ENCODE data around the gene DYRK1A.

DYRK1A gene

DNA sequence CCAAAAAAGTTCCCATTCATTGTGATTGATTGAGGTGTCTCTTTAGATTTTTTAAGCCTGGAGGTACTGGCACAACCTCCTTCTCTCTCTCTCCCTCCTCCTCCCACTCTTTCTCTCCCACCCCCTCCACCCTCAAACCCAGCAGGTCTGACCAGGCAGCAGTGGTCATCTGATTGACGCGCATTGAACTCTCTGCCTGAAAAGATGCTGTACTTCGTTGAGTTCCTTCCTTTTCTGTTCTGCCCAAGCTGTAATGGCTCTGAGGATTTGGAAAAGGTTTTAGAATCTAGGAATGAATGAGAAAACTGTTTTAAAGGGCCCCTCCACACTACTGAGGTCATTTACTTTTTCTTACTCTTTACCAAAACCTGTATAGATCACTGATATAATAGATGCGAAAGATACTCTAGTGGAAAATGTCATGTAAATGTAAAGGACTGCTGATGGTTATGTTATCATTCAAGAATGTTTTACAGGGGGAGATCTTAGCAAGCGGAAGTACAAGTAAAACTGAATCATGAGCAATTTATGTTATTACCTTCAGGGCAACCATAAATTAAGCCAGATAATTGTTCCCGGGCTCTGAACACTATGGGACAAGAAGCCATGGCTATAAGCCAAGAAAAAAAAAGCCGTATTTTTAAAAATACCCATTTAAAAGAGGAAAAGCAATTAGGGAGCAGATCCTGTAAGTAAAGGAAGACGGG, 25.2 kb upstream of the DYRK1A start:
- no peak overlapping the region for H3K4me3 ChIP-seq (ENCODE audit: low read depth, low read length)
- no peaks in the 10 kb centered on the region for H3K27me3 ChIP-seq (ENCODE audit: insufficient read depth, low read depth, severe bottlenecking)
- no peak overlapping the region for H3K27ac ChIP-seq
- H3K36me3 ChIP-seq, result no peaks in the 10 kb centered on the region; the same call in 1 of the 2 replicates
- no peak for DNase-seq
- H3K9me3 ChIP-seq (ENCODE audit: severe bottlenecking), result peaks cover 13% of the 10 kb centered on the region
- TF ChIP-seq, protein P1, sequence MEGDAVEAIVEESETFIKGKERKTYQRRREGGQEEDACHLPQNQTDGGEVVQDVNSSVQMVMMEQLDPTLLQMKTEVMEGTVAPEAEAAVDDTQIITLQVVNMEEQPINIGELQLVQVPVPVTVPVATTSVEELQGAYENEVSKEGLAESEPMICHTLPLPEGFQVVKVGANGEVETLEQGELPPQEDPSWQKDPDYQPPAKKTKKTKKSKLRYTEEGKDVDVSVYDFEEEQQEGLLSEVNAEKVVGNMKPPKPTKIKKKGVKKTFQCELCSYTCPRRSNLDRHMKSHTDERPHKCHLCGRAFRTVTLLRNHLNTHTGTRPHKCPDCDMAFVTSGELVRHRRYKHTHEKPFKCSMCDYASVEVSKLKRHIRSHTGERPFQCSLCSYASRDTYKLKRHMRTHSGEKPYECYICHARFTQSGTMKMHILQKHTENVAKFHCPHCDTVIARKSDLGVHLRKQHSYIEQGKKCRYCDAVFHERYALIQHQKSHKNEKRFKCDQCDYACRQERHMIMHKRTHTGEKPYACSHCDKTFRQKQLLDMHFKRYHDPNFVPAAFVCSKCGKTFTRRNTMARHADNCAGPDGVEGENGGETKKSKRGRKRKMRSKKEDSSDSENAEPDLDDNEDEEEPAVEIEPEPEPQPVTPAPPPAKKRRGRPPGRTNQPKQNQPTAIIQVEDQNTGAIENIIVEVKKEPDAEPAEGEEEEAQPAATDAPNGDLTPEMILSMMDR (IDR thresholded peaks at IDR 0.05; ENCODE audit: low read depth, low read length), result no peak

DNA sequence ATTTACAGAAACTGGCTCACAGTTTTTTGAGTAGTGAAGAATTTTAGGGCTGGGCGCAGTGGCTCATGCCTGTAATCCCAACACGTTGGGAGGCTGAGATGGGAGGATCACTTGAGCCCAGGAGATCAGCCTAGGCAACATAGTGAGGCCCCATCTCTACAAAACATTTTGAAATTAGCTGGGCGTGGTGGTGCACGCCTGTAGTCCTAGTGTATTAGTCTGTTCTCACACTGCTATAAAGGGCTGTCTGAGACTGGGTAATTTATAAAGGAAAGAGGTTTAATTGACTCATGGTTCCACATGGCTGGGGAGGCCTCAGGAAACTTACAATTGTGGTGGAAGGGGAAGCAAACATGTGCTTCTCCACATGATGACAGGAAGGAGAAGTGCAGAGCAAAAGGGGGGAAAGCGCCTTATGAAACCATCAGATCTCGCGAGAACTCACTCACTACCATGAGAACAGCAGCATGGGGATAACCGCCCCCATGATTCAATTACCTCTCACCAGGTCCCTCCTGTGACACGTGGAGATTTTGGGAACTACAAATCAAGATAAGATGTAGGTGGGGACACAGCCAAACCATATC, 24.4 kb upstream of the DYRK1A start:
- Histone ChIP-seq H3K27ac (no peak overlapping the region), H3K36me3 (no peaks in the 10 kb centered on the region; the same call in 1 of the 2 replicates), H3K27me3 (ENCODE audit: insufficient read depth, low read depth, severe bottlenecking) (no peaks in the 10 kb centered on the region), H3K9me3 (ENCODE audit: severe bottlenecking) (peaks cover 10% of the 10 kb centered on the region), H3K4me3 (ENCODE audit: low read depth, low read length) (no peak overlapping the region)
- no peak for DNase-seq
- TF ChIP-seq, protein P1 (IDR thresholded peaks at IDR 0.05; ENCODE audit: low read depth, low read length), result no peak

DNA sequence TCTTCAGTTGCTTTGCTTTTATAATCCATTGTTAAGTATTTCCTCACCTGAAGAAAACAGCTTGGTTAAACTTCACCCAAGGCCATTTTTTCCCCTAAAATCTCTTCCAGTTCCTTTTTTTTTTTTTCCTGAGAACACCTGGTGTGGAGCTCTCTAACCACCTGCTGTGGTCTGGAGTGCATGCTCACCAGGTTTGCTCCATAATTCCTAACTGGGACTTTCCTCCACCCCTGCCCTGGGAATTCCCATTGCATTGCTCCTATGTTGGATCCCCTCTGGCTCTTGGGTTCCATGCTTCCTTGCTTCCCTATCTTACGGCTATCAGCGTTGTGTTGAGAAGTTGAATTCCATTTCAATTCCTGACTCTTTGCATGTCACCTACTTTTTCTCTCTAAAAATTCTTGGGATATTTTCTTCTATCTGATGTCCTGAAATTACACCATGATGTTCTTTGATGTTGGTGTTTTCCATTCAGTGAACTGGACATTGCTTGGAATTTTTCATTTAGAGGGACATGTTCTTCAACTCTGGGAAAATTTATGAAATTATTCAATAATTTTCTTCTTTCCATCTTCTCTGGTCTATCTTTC, 19.6 kb upstream of the DYRK1A start:
- TF ChIP-seq, protein P1 (IDR thresholded peaks at IDR 0.05; ENCODE audit: low read depth, low read length), result no peak
- no peak for DNase-seq
- Histone ChIP-seq H3K4me3 (ENCODE audit: low read depth, low read length) (no peak overlapping the region), H3K9me3 (ENCODE audit: severe bottlenecking) (peaks cover 29% of the 10 kb centered on the region), H3K27ac (no peak overlapping the region), H3K27me3 (ENCODE audit: insufficient read depth, low read depth, severe bottlenecking) (no peaks in the 10 kb centered on the region), H3K36me3 (no peaks in the 10 kb centered on the region)

DNA sequence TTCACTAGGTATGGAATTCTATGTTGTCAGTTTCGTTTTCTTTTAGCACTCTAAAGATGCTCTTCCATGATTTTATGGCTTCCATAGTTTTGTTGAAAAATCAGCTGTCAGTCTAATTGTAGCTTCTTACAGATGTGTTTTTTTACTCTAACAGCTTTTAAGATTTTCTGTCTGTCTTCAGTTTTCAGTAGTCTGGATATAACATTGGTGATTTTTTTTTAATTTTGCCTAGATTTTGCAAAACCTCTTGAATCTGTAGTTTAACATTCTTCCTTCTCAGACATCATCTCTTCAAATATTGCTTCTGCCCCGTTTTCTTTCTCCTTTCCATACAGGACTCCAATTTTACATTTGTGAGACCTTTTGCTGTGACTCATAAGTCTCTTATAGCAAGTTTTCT, 17.9 kb upstream of the DYRK1A start:
- no peak overlapping the region for H3K27ac ChIP-seq
- no peak for DNase-seq
- peaks cover 26% of the 10 kb centered on the region for H3K9me3 ChIP-seq (ENCODE audit: severe bottlenecking)
- H3K4me3 ChIP-seq (ENCODE audit: low read depth, low read length), result no peak overlapping the region
- no peaks in the 10 kb centered on the region for H3K27me3 ChIP-seq (ENCODE audit: insufficient read depth, low read depth, severe bottlenecking)
- H3K36me3 ChIP-seq, result no peaks in the 10 kb centered on the region
- TF ChIP-seq, protein P1 (IDR thresholded peaks at IDR 0.05; ENCODE audit: low read depth, low read length), result no peak

DNA sequence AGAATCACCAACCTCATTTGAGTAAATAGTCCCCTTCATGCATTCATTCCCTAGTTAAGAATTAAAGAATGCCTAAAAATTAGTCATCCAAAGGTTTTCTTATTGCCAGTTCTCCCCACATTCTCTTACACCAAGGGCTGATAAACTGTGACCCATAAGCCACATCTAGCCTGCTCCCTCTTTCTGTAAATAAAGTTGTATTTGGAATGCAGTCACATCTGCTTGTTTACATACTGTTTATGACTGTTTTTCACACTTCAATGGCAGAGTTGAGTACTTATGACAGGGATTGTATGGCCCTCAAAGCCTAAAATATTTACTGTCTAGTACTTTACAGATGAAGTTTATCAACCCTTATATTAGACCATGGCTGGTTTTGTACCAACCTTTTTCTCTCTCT, 16.1 kb upstream of the DYRK1A start:
- peaks cover 26% of the 10 kb centered on the region for H3K9me3 ChIP-seq (ENCODE audit: severe bottlenecking)
- no peak overlapping the region for H3K4me3 ChIP-seq (ENCODE audit: low read depth, low read length)
- no peaks in the 10 kb centered on the region for H3K27me3 ChIP-seq (ENCODE audit: insufficient read depth, low read depth, severe bottlenecking)
- H3K27ac ChIP-seq, result no peak overlapping the region
- DNase-seq, result no peak
- H3K36me3 ChIP-seq, result no peaks in the 10 kb centered on the region
- TF ChIP-seq, protein P1 (IDR thresholded peaks at IDR 0.05; ENCODE audit: low read depth, low read length), result no peak
